Neuronal stem cell (in vitro differentiated cells): ENCODE results near the gene GPX7.

ENCODE experiments used
- DNase-seq: peaks from one replicate; pipeline ENCODE4 v3.0.0-alpha.2; 2013; ENCODE audit warnings: low spot score
- H2AFZ ChIP-seq: one replicate; pipeline ENCODE4 v1.6.1; 2013; ENCODE audit warnings: mild to moderate bottlenecking, low read length, inconsistent platforms
- H2AK5ac ChIP-seq: 2 replicates; pipeline ENCODE4 v1.6.1; 2013; ENCODE audit warnings: low read depth, mild to moderate bottlenecking, inconsistent platforms, low read length, moderate library complexity, mixed read lengths
- H2BK120ac ChIP-seq: 2 replicates; pipeline ENCODE4 v1.6.1; 2013; ENCODE audit warnings: low read depth, mild to moderate bottlenecking, inconsistent platforms, low read length, moderate library complexity, mixed read lengths
- H2BK12ac ChIP-seq: one replicate; pipeline ENCODE4 v1.6.1; 2013; ENCODE audit warnings: low read length, inconsistent platforms
- H2BK15ac ChIP-seq: 2 replicates; pipeline ENCODE4 v1.6.1; 2013; ENCODE audit warnings: mild to moderate bottlenecking, low read length, inconsistent platforms, mixed read lengths
- H2BK5ac ChIP-seq: one replicate; pipeline ENCODE4 v1.6.1; 2013; ENCODE audit warnings: inconsistent platforms, mild to moderate bottlenecking, low read length, moderate library complexity
- H3K14ac ChIP-seq: one replicate; pipeline ENCODE4 v1.6.1; 2013; ENCODE audit warnings: low read length, inconsistent platforms
- H3K18ac ChIP-seq: 2 replicates; pipeline ENCODE4 v1.6.1; 2013; ENCODE audit warnings: low read length, inconsistent platforms
- H3K23ac ChIP-seq: 2 replicates; pipeline ENCODE4 v1.6.1; 2013; ENCODE audit warnings: low read depth, mild to moderate bottlenecking, mixed read lengths, low read length, inconsistent platforms; ENCODE audit not compliant: poor library complexity
- H3K27ac ChIP-seq: replicated peaks from 3 replicates; pipeline ENCODE4 v1.5.1; 2013; ENCODE audit warnings: low read length, inconsistent platforms
- H3K27me3 ChIP-seq, 3 experiments: 2 replicates each; pipeline ENCODE4 v1.6.1; 2013; ENCODE audit warnings: low read length in 3 of 3, mild to moderate bottlenecking in 2 of 3, inconsistent platforms in 1 of 3, low read depth in 1 of 3, mixed read lengths in 1 of 3, moderate library complexity in 1 of 3; ENCODE audit not compliant: control insufficient read depth in 3 of 3, insufficient read depth in 3 of 3
- H3K36me3 ChIP-seq, 2 donors: replicated peaks in 1 of 2; 2 replicates each; pipeline ENCODE4 v1.6.1; 2013; ENCODE audit warnings: low read length in 2 of 2; ENCODE audit not compliant: control insufficient read depth in 2 of 2, insufficient read depth in 2 of 2
- H3K4ac ChIP-seq: 2 replicates; pipeline ENCODE4 v1.6.1; 2013; ENCODE audit warnings: inconsistent platforms, mild to moderate bottlenecking, low read length, moderate library complexity
- H3K4me1 ChIP-seq, 2 donors: 1 replicate in 1 of 2; 2 replicates in 1 of 2; pipeline ENCODE4 v1.6.1; 2013; ENCODE audit warnings: low read length in 2 of 2, low read depth in 1 of 2; ENCODE audit not compliant: control insufficient read depth in 2 of 2, insufficient read depth in 1 of 2
- H3K4me2 ChIP-seq: one replicate; pipeline ENCODE4 v1.6.1; 2013; ENCODE audit warnings: mild to moderate bottlenecking, low read length, inconsistent platforms; ENCODE audit not compliant: insufficient read depth, poor library complexity, severe bottlenecking
- H3K4me3 ChIP-seq, 2 donors: 2 replicates each; pipeline ENCODE4 v1.5.1; 2013; ENCODE audit warnings: low read length in 2 of 2, mild to moderate bottlenecking in 2 of 2, inconsistent platforms in 1 of 2, moderate library complexity in 1 of 2
- H3K79me1 ChIP-seq: one replicate; pipeline ENCODE4 v1.6.1; 2013; ENCODE audit warnings: low read depth, mild to moderate bottlenecking, inconsistent platforms, low read length, moderate library complexity
- H3K9ac ChIP-seq: one replicate; pipeline ENCODE4 v1.6.1; 2013; ENCODE audit warnings: mild to moderate bottlenecking, low read depth, low read length, inconsistent platforms; ENCODE audit not compliant: poor library complexity
- H3K9me3 ChIP-seq, 2 donors: replicated peaks in 1 of 2; 2 replicates each; pipeline versions ENCODE3 to v1.6.1; 2013; ENCODE audit warnings: low read length in 2 of 2, mild to moderate bottlenecking in 2 of 2, inconsistent platforms in 1 of 2, low read depth in 1 of 2, mixed read lengths in 1 of 2, moderate library complexity in 1 of 2; ENCODE audit not compliant: control insufficient read depth in 2 of 2, insufficient read depth in 1 of 2
- H4K8ac ChIP-seq: one replicate; pipeline ENCODE4 v1.6.1; 2013; ENCODE audit warnings: low read depth, mild to moderate bottlenecking, inconsistent platforms, low read length, moderate library complexity
- H4K91ac ChIP-seq: one replicate; pipeline ENCODE4 v1.6.1; 2013; ENCODE audit warnings: low read length, low read depth, mild to moderate bottlenecking, inconsistent platforms; ENCODE audit not compliant: poor library complexity
- WGBS, 2 donors: extraction: QIAGEN DNeasy Blood & Tissue Kit; methylation state at CpG; one replicate each; pipeline ENCODE4 v1.1.7; 2013; ENCODE audit warnings: missing lambda C conversion rate in 2 of 2, mixed read lengths in 1 of 2; ENCODE audit not compliant: insufficient read length in 2 of 2, insufficient replicate concordance in 1 of 2; ENCODE audit errors: extremely low coverage in 2 of 2; 5-methylcytosine and 5-hydroxymethylcytosine counted together

Gene GPX7

DNA sequence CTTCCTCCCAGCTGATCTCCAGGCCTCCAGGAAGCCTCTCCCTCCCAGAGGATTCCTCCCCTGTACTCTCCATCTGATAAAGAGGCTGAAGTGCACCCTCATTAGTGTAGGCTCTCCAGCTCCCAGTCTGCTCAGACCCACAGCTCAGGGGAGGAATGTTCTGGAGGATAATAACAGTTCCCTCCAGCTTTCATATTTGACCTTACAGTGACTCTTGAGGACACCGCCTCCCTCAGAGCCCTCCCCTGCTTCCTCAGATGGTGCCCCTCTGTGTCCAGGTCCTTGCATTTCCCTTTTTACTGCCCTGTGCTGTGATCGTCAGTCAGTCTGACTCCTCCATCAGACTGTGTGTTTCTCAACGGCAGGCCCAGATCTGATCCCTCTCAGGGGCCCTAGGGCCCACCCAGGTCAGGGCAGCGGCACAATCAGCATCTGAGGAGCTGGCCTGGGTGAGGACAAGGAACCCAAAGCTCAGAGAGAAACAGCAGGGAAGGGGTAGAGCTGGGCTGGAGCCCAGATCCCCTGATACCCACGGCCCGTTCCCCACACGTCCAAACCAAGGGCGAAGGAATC, 29.7 kb downstream of the GPX7 start:
- H3K14ac ChIP-seq, result no peak overlapping the region

DNA sequence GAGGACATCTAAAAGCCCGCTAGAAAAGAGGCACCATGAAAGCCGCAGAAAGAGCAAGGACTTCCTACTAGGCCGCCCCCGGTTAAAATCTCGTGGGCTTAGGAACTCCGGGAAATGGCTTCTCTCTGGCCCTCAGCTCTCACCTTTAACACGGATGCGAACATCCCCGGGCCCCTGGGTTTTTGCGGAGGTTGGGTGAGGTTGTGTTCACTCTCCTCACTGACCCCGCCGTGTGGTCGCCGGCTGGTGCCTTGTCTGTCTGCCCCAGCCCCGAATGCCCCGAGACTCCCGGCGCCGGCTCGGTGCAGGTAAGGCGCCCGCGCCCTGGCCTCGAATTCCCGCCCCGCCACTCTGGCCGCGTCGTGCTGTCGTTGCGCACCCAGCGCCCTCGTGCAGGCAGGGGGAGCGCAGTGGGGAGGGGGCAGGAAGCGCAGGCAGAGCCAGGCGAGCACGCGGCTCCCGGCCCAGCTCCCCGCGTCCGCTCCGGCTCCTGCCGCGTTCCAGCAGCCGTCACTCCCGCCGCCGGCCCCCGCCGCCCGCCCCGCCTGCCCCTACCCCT, 30.6 kb downstream of the GPX7 start, which contains the start of gene SHISAL2A:
Gene SHISAL2A (plus strand): TSS at position 437 of the 559 bp plus-strand sequence. CDS start 326 bp downstream, outside the sequence.
- H3K79me1 ChIP-seq, result no peaks in the 10 kb centered on the region
- peak within 1 kb of the TSS; percentile 40 for H4K91ac ChIP-seq
- H2BK5ac ChIP-seq, result no peak within 1 kb of the TSS
- no peak within 1 kb of the TSS for H3K27ac ChIP-seq
- peaks cover 16 to 27% of the 10 kb centered on the region in 2 donors for H3K4me1 ChIP-seq
- H4K8ac ChIP-seq, result peak within 1 kb of the TSS; percentile 66
- peaks cover 2 to 5% of the 10 kb centered on the region in 2 donors for H3K9me3 ChIP-seq
- peak within 1 kb of the TSS; percentile 67 for H2BK120ac ChIP-seq
- peak within 1 kb of the TSS; percentile 99 for H3K18ac ChIP-seq
- peak within 1 kb of the TSS; percentile 91 for H3K9ac ChIP-seq
- H2BK15ac ChIP-seq, result peak within 1 kb of the TSS; percentile 81
- peak within 1 kb of the TSS; percentile 20 for H2AK5ac ChIP-seq
- H3K4ac ChIP-seq, result no peak within 1 kb of the TSS
- H3K23ac ChIP-seq, result peak within 1 kb of the TSS; percentile 45
- H2BK12ac ChIP-seq, result peak within 1 kb of the TSS; percentile 91
- H3K4me2 ChIP-seq, result peak within 1 kb of the TSS; percentile 79
- no CpG with 5 or more reads among the region's 53 CpGs for WGBS, 2 donors
- H2AFZ ChIP-seq, result peak within 1 kb of the TSS; percentile 48
- DNase-seq, result peak; percentile 23
- H3K4me3 ChIP-seq, result peak within 1 kb of the TSS in 1 of 2 donors; percentile 70
- peaks cover 0 to 32% (median 3%) of the 10 kb centered on the region in 3 experiments for H3K27me3 ChIP-seq
- no peaks in the 10 kb centered on the region for H3K36me3 ChIP-seq
- H3K14ac ChIP-seq, result peak within 1 kb of the TSS; percentile 58

More for the DNA sequence above, 29.7 kb downstream of the GPX7 start:
- Histone ChIP-seq H3K4ac (no peak overlapping the region), H4K8ac (no peak overlapping the region), H3K79me1 (no peaks in the 10 kb centered on the region), H3K18ac (peak overlapping the region; percentile 42), H3K9me3 (peaks cover 2 to 5% of the 10 kb centered on the region in 2 donors), H3K27me3 (peaks cover 0 to 32% (median 3%) of the 10 kb centered on the region in 3 experiments), H2BK120ac (no peak overlapping the region), H2BK15ac (peak overlapping the region; percentile 3), H3K9ac (no peak overlapping the region), H3K27ac (no peak overlapping the region), H3K4me1 (peaks cover 12 to 21% of the 10 kb centered on the region in 2 donors), H3K36me3 (no peaks in the 10 kb centered on the region), H2BK5ac (no peak overlapping the region), H3K4me2 (no peak overlapping the region), H3K4me3 (no peak overlapping the region), H3K23ac (peak overlapping the region; percentile 16), H2AK5ac (peak overlapping the region; percentile 20), H4K91ac (no peak overlapping the region), H2AFZ (peak overlapping the region; percentile 48), H2BK12ac (no peak overlapping the region)
- no CpG with 5 or more reads among the region's 8 CpGs for WGBS, 2 donors
- DNase-seq, result no peak

DNA sequence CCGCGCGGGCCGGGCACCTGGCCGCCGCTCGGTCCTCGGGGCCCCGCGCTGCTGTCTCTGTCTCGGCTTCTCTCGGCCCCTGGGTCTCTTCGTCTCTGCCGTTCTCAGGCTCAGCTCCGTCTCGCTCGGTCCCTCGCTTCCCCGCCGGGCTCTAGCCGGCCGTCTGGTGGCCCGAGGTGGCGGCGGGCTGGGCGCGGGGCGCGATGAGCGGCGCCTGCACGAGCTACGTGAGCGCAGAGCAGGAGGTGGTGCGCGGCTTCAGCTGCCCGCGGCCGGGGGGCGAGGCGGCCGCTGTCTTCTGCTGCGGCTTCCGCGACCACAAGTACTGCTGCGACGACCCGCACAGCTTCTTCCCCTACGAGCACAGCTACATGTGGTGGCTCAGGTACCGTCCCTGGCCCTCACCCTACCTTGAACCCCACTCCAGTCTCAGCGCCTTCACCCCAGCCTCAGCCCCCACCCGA, 31.2 kb downstream of the GPX7 start:
- Histone ChIP-seq H2BK12ac (no peak overlapping the region), H3K36me3 (no peaks in the 10 kb centered on the region), H3K27me3 (peaks cover 0 to 32% (median 3%) of the 10 kb centered on the region in 3 experiments), H3K4me2 (peak overlapping the region; percentile 79), H3K4me1 (peaks cover 19 to 30% of the 10 kb centered on the region in 2 donors), H2BK15ac (peak overlapping the region; percentile 81), H3K9me3 (peaks cover 2 to 5% of the 10 kb centered on the region in 2 donors), H3K9ac (peak overlapping the region; percentile 63), H2BK5ac (no peak overlapping the region), H3K4me3 (peak overlapping the region in 1 of 2 donors; percentile 70), H3K27ac (no peak overlapping the region), H3K4ac (no peak overlapping the region), H2AFZ (no peak overlapping the region), H2AK5ac (no peak overlapping the region), H4K91ac (no peak overlapping the region), H3K23ac (peak overlapping the region; percentile 45), H4K8ac (peak overlapping the region; percentile 66), H2BK120ac (peak overlapping the region; percentile 67), H3K18ac (peak overlapping the region; percentile 94), H3K79me1 (no peaks in the 10 kb centered on the region), H3K14ac (no peak overlapping the region)
- no CpG with 5 or more reads among the region's 52 CpGs for WGBS, 2 donors
- DNase-seq, result peak; percentile 31

DNA sequence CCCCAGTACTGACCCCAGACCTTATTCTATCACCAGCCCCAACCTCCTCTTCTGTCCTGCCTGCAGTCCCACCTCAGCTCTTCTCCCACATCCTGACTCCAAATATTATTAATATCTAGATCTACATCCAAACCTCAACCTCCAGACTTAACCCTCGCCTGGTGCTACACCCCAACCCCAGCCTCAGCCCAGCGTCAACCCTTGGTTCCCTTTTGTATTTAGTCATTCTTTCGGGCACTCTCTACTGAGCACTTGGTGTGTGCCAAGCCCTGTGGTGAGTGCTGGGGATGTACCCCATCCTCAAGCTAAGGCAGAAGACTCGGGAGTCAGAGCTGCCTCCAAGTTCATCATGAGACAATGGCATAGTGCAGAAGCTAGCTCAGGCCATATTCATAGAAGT, 31.9 kb downstream of the GPX7 start:
- peaks cover 16 to 25% of the 10 kb centered on the region in 2 donors for H3K4me1 ChIP-seq
- H2AK5ac ChIP-seq, result peak overlapping the region; percentile 16
- no peak overlapping the region for H2BK15ac ChIP-seq
- no peak overlapping the region for H4K8ac ChIP-seq
- H4K91ac ChIP-seq, result no peak overlapping the region
- no peak overlapping the region for H3K4ac ChIP-seq
- no peak overlapping the region for H2AFZ ChIP-seq
- no CpG with 5 or more reads among the region's 4 CpGs for WGBS, 2 donors
- H3K9ac ChIP-seq, result no peak overlapping the region
- DNase-seq, result no peak
- H3K4me3 ChIP-seq, result no peak overlapping the region
- peaks cover 0 to 32% (median 3%) of the 10 kb centered on the region in 3 experiments for H3K27me3 ChIP-seq
- no peak overlapping the region for H2BK5ac ChIP-seq
- no peak overlapping the region for H3K14ac ChIP-seq
- no peak overlapping the region for H3K27ac ChIP-seq
- peaks cover 2 to 5% of the 10 kb centered on the region in 2 donors for H3K9me3 ChIP-seq
- H2BK12ac ChIP-seq, result no peak overlapping the region
- no peak overlapping the region for H3K23ac ChIP-seq
- no peak overlapping the region for H3K18ac ChIP-seq
- H3K4me2 ChIP-seq, result no peak overlapping the region
- H3K79me1 ChIP-seq, result no peaks in the 10 kb centered on the region
- no peak overlapping the region for H2BK120ac ChIP-seq
- H3K36me3 ChIP-seq, result no peaks in the 10 kb centered on the region
